Measurements from ENCODE around the gene RSPRY1.

Gene RSPRY1

DNA sequence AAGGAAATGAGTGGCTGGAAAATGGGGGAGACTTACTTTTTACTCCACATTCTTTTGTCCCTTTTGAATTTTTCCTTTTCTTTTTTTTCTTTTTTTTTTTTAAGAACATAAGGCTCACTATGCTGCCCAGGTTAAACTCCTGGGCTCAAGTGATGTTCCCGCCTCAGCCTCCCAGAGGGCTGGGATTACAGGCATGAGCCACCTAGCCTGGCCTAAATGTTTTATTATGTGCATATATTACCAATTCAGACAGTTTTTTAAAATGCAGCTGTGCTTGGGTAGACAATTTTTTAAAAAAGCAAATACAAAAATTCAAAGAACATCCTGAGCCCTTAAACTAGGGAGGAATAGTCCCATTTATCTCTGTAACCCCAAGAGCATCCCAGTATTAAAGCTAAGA, 28.6 kb upstream of the RSPRY1 start:
- Histone ChIP-seq H3K27ac (replicated peaks) (no peak overlapping the region), H3K27me3 (ENCODE audit: insufficient read depth, poor library complexity, severe bottlenecking) (no peaks in the 10 kb centered on the region), H3K4me3 (replicated peaks; ENCODE audit: insufficient read depth, low read length) (no peak overlapping the region)
- TF ChIP-seq SPI1 (IDR thresholded peaks at IDR 0.05; ENCODE audit: borderline replicate concordance, low read depth) (no peak), GABPA (IDR thresholded peaks at IDR 0.05; ENCODE audit: low read depth) (no peak), POLR2AphosphoS5 (IDR thresholded peaks at IDR 0.05; ENCODE audit: low read depth) (no peak)
- TF ChIP-seq, protein P1, sequence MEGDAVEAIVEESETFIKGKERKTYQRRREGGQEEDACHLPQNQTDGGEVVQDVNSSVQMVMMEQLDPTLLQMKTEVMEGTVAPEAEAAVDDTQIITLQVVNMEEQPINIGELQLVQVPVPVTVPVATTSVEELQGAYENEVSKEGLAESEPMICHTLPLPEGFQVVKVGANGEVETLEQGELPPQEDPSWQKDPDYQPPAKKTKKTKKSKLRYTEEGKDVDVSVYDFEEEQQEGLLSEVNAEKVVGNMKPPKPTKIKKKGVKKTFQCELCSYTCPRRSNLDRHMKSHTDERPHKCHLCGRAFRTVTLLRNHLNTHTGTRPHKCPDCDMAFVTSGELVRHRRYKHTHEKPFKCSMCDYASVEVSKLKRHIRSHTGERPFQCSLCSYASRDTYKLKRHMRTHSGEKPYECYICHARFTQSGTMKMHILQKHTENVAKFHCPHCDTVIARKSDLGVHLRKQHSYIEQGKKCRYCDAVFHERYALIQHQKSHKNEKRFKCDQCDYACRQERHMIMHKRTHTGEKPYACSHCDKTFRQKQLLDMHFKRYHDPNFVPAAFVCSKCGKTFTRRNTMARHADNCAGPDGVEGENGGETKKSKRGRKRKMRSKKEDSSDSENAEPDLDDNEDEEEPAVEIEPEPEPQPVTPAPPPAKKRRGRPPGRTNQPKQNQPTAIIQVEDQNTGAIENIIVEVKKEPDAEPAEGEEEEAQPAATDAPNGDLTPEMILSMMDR (IDR thresholded peaks at IDR 0.05; ENCODE audit: insufficient read depth, low read length) = no peak
- TF ChIP-seq, protein P2, sequence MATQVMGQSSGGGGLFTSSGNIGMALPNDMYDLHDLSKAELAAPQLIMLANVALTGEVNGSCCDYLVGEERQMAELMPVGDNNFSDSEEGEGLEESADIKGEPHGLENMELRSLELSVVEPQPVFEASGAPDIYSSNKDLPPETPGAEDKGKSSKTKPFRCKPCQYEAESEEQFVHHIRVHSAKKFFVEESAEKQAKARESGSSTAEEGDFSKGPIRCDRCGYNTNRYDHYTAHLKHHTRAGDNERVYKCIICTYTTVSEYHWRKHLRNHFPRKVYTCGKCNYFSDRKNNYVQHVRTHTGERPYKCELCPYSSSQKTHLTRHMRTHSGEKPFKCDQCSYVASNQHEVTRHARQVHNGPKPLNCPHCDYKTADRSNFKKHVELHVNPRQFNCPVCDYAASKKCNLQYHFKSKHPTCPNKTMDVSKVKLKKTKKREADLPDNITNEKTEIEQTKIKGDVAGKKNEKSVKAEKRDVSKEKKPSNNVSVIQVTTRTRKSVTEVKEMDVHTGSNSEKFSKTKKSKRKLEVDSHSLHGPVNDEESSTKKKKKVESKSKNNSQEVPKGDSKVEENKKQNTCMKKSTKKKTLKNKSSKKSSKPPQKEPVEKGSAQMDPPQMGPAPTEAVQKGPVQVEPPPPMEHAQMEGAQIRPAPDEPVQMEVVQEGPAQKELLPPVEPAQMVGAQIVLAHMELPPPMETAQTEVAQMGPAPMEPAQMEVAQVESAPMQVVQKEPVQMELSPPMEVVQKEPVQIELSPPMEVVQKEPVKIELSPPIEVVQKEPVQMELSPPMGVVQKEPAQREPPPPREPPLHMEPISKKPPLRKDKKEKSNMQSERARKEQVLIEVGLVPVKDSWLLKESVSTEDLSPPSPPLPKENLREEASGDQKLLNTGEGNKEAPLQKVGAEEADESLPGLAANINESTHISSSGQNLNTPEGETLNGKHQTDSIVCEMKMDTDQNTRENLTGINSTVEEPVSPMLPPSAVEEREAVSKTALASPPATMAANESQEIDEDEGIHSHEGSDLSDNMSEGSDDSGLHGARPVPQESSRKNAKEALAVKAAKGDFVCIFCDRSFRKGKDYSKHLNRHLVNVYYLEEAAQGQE (IDR thresholded peaks at IDR 0.05; ENCODE audit: insufficient replicate concordance, low read depth) = no peak
- DNase-seq (ENCODE audit: low read depth in 1 of 2, low spot score in 1 of 2) = no peak

DNA sequence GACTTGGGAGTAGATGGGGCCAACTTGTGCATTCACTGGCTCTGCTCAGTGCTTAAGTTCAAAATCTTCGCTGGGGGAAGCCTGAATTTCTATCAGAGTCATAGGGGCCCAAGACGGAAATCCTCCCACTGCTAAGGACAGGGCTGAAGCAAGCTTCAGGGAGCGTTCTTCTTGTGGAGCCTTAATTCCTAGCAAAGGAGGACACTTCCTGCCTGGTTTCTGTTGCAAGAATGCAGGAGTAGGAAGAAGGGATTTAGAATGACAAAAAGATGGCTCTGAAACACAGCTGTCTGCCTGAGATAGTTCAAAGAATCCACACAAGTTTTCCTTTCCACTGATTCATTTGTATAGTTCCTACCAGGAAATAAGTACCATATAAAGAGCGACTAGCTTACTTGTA, 26.7 kb upstream of the RSPRY1 start:
- no peak for DNase-seq (ENCODE audit: low read depth in 1 of 2, low spot score in 1 of 2)
- no peak overlapping the region for H3K27ac ChIP-seq (replicated peaks)
- no peaks in the 10 kb centered on the region for H3K27me3 ChIP-seq (ENCODE audit: insufficient read depth, poor library complexity, severe bottlenecking)
- no peak for TF ChIP-seq GABPA (IDR thresholded peaks at IDR 0.05; ENCODE audit: low read depth)
- TF ChIP-seq POLR2AphosphoS5 (IDR thresholded peaks at IDR 0.05; ENCODE audit: low read depth) = no peak
- TF ChIP-seq, protein P2 (IDR thresholded peaks at IDR 0.05; ENCODE audit: insufficient replicate concordance, low read depth) = no peak
- no peak for TF ChIP-seq SPI1 (IDR thresholded peaks at IDR 0.05; ENCODE audit: borderline replicate concordance, low read depth)
- TF ChIP-seq, protein P1 (IDR thresholded peaks at IDR 0.05; ENCODE audit: insufficient read depth, low read length) = no peak
- H3K4me3 ChIP-seq (replicated peaks; ENCODE audit: insufficient read depth, low read length) = no peak overlapping the region

DNA sequence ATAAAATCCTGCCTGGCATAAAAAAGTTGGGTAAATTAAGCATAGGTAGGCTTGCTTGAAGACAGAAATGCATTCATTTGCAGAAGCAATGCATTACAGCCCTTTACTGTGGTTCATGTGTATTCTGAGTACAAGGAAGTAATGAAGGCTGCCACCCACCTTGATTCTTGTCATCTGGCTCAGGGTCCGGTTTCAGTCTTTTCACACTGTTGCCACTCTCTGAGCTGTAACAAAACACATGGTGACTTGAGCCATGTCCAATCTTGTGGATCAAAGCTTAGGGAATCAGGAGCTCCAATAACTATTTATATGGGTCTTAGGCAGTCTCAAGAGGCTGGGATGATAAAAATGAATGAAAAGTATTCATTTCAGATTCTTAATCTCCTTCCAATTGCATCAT, 22.3 kb upstream of the RSPRY1 start:
- Histone ChIP-seq H3K27me3 (ENCODE audit: insufficient read depth, poor library complexity, severe bottlenecking) (no peaks in the 10 kb centered on the region), H3K4me3 (replicated peaks; ENCODE audit: insufficient read depth, low read length) (no peak overlapping the region), H3K27ac (replicated peaks) (no peak overlapping the region)
- DNase-seq (ENCODE audit: low read depth in 1 of 2, low spot score in 1 of 2) = no peak
- TF ChIP-seq POLR2AphosphoS5 (IDR thresholded peaks at IDR 0.05; ENCODE audit: low read depth) (no peak), SPI1 (IDR thresholded peaks at IDR 0.05; ENCODE audit: borderline replicate concordance, low read depth) (no peak)

DNA sequence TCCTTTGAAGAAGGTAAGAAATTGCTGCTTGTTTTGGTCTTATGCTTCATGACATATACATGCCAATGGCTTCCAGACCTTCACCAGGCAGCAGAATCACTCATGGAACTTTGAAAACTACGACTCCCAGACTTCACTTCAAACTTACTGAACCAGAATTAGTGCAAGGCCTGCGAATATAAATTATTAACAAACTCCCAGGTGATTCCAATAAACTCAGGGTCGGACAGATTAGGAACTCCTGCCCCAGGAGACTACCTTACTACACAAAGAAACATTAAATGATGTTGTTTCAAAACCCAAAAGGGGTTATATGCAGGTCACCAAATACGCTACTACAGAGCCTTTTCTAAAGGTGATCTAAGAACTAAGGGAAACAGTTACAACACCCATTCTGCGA, 20.6 kb upstream of the RSPRY1 start:
- TF ChIP-seq, protein P2 (IDR thresholded peaks at IDR 0.05; ENCODE audit: insufficient replicate concordance, low read depth) = no peak
- TF ChIP-seq SPI1 (IDR thresholded peaks at IDR 0.05; ENCODE audit: borderline replicate concordance, low read depth) (no peak), GABPA (IDR thresholded peaks at IDR 0.05; ENCODE audit: low read depth) (no peak), POLR2AphosphoS5 (IDR thresholded peaks at IDR 0.05; ENCODE audit: low read depth) (no peak)
- TF ChIP-seq, protein P1 (IDR thresholded peaks at IDR 0.05; ENCODE audit: insufficient read depth, low read length) = no peak
- Histone ChIP-seq H3K27ac (replicated peaks) (no peak overlapping the region), H3K27me3 (ENCODE audit: insufficient read depth, poor library complexity, severe bottlenecking) (no peaks in the 10 kb centered on the region), H3K4me3 (replicated peaks; ENCODE audit: insufficient read depth, low read length) (no peak overlapping the region)
- DNase-seq (ENCODE audit: low read depth in 1 of 2, low spot score in 1 of 2) = no peak

Measured in HL-60 (cell line).